PC-9 (cell line): ENCODE results near the gene ARHGDIB. TPM values are rescaled to one million over a fixed set of nuclear protein-coding genes. Genes with fewer than 3 reads are reported as not detected.

ENCODE experiments used
- BruUV-seq: library from RNA; stranded (reverse); fragments of 400-500 nt; replicated peaks from 2 replicates; lab custom pipeline; 2021; lab: Mats Ljungman, UMichigan
- CTCF ChIA-PET: fragments of 300-600 bp; sonication (Branson Sonifier 250); formaldehyde crosslinking; loops from one replicate; lab custom pipeline; 2022; ENCODE audit warnings: antibody characterized with exemption; lab: Charles Lee
- POLR2A ChIA-PET: fragments of 300-600 bp; sonication (Branson Sonifier 250); formaldehyde crosslinking; loops from one replicate; lab custom pipeline; 2022; ENCODE audit warnings: antibody characterized with exemption; ENCODE audit not compliant: unreplicated experiment; lab: Charles Lee
- DNase-seq, 2 experiments: peaks; one replicate each; pipeline versions ENCODE4 v3.0.0 to v3.0.0-alpha.2; 2015 to 2022; ENCODE audit warnings: mixed read lengths in 1 of 2
- H2AFZ ChIP-seq: fragments of 200-600 bp; sonication (generic); 2 replicates; pipeline ENCODE4 v1.8.1; 2017; ENCODE audit warnings: antibody characterized with exemption
- H3F3A ChIP-seq: fragments of 200-600 bp; sonication (generic); 2 replicates; pipeline ENCODE4 v1.8.1; 2017; ENCODE audit warnings: antibody characterized with exemption, mild to moderate bottlenecking, low read depth; ENCODE audit not compliant: insufficient read depth
- H3K27ac ChIP-seq: fragments of 200-600 bp; sonication (generic); 2 replicates; pipeline ENCODE4 v1.6.1; 2016; ENCODE audit warnings: mixed run types
- H3K27me3 ChIP-seq: fragments of 200-600 bp; sonication (generic); 2 replicates; pipeline ENCODE4 v1.6.1; 2016; ENCODE audit warnings: low read depth, mixed run types; ENCODE audit not compliant: insufficient read depth
- H3K36me3 ChIP-seq: fragments of 200-600 bp; sonication (generic); 2 replicates; pipeline ENCODE4 v1.6.1; 2016; ENCODE audit warnings: low read depth, mixed run types
- H3K4me1 ChIP-seq: fragments of 200-600 bp; sonication (generic); replicated peaks from 2 replicates; pipeline ENCODE4 v1.6.1; 2016; ENCODE audit warnings: mixed run types; ENCODE audit not compliant: insufficient read depth
- H3K4me2 ChIP-seq: fragments of 200-600 bp; sonication (generic); 2 replicates; pipeline ENCODE4 v1.6.1; 2017; ENCODE audit warnings: mixed run types
- H3K4me3 ChIP-seq: fragments of 200-600 bp; sonication (generic); 2 replicates; pipeline ENCODE4 v1.6.1; 2016; ENCODE audit warnings: mixed run types
- H3K79me2 ChIP-seq: fragments of 200-600 bp; sonication (generic); 2 replicates; pipeline ENCODE4 v1.6.1; 2017; ENCODE audit warnings: low read depth, mixed run types
- H3K9me2 ChIP-seq: fragments of 200-600 bp; sonication (generic); 2 replicates; pipeline ENCODE4 v1.8.1; 2017; ENCODE audit warnings: mild to moderate bottlenecking; ENCODE audit not compliant: insufficient read depth
- H3K9me3 ChIP-seq: fragments of 200-600 bp; sonication (generic); 2 replicates; pipeline ENCODE4 v1.8.1; 2016; ENCODE audit warnings: low read depth; ENCODE audit not compliant: insufficient read depth
- H4K20me1 ChIP-seq: fragments of 200-600 bp; sonication (generic); 2 replicates; pipeline ENCODE4 v1.8.1; 2017; ENCODE audit not compliant: insufficient read depth
- CTCF ChIP-seq: fragments of 200-600 bp; sonication (generic); conservative IDR thresholded peaks from 2 replicates; pipeline ENCODE4 v1.6.1; 2017; ENCODE audit warnings: mixed run types, antibody characterized with exemption, mild to moderate bottlenecking, moderate library complexity
- EZH2 ChIP-seq: fragments of 200-600 bp; sonication (generic); IDR thresholded peaks from 2 replicates; pipeline ENCODE4 v1.8.0; 2017; ENCODE audit warnings: antibody characterized with exemption, low read depth
- intact Hi-C: fragments of 100-400 bp; cut with micrococcal nuclease; formaldehyde crosslinking; loops from one replicate; pipeline ENCODE4 v1.10.0; 2022; ENCODE audit not compliant: unreplicated experiment
- total RNA-seq: library from RNA; stranded (reverse); gene quantifications from 2 replicates; pipeline ENCODE4 v1.2.3, GENCODE V29; 2021

ARHGDIB gene
- total RNA-seq, 1 experiment from 2014 or later: 470 TPM

GRCh38 chr12:14900521-14901227 lies 60.7 kb downstream of the ARHGDIB start:
- no peaks in the 10 kb centered on the region for H3K36me3 ChIP-seq
- no peaks in the 10 kb centered on the region for H4K20me1 ChIP-seq
- no peaks in the 10 kb centered on the region for H3K4me1 ChIP-seq
- intact Hi-C loops: no loop called here
- no peaks in the 10 kb centered on the region for H3F3A ChIP-seq
- peaks cover 4% of the 10 kb centered on the region; the same call in 1 of the 2 replicates for H3K9me2 ChIP-seq
- H3K9me3 ChIP-seq: no peaks in the 10 kb centered on the region
- H3K27me3 ChIP-seq: no peaks in the 10 kb centered on the region
- H3K4me3 ChIP-seq: no peak overlapping the region
- H3K4me2 ChIP-seq: no peak overlapping the region
- BruUV-seq: no TSS peak
- ChIA-PET CTCF (no interaction called here), POLR2A (no interaction called here)
- no peak overlapping the region; the same call in 1 of the 2 replicates for H2AFZ ChIP-seq
- DNase-seq: no peak
- H3K79me2 ChIP-seq: no peaks in the 10 kb centered on the region
- no peak overlapping the region for H3K27ac ChIP-seq
- TF ChIP-seq EZH2: no peak
- TF ChIP-seq CTCF: no peak

DNA sequence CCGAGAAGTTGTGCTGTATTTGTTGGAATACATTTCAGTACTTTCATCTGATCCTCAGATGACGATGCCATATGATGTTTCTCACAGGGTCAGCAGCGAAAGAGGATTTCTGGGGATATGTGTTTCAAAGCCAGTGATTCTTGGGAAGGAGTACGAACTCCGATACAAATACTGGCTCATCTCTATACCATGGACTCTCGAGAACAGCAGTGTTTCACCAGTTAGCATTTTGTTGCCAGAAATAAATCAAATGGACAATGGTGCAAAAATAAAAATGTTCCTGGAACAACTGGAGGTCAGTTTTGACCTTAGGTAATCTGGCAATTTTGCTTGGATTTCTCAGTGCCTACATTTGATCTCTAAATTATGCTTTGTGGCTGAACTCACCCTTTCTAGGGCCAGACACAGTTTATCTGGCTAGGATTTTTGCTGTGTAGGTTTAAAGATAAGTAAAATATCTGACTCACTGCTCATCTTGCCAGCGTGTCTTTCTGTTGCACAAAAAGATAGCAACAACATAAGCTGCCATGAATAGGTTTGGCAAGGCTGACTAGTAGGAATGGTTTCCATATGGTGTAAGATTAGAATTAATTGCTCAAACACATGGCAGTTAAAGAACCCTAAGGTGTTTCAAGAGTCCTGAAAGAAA lies 64.8 kb downstream of the ARHGDIB start:
- H3K9me2 ChIP-seq: peaks cover 4% of the 10 kb centered on the region; the same call in 1 of the 2 replicates
- no peaks in the 10 kb centered on the region for H3K9me3 ChIP-seq
- H3K4me1 ChIP-seq: no peaks in the 10 kb centered on the region
- no peaks in the 10 kb centered on the region for H3K36me3 ChIP-seq
- BruUV-seq: no TSS peak
- ChIA-PET CTCF (no interaction called here), POLR2A (no interaction called here)
- no peak overlapping the region for H3K4me2 ChIP-seq
- H3K79me2 ChIP-seq: no peaks in the 10 kb centered on the region
- H4K20me1 ChIP-seq: no peaks in the 10 kb centered on the region
- TF ChIP-seq CTCF (no peak), EZH2 (no peak)
- H2AFZ ChIP-seq: no peak overlapping the region
- no peak overlapping the region for H3K4me3 ChIP-seq
- DNase-seq: no peak
- H3F3A ChIP-seq: no peaks in the 10 kb centered on the region
- no peaks in the 10 kb centered on the region for H3K27me3 ChIP-seq
- intact Hi-C loops: no loop called here
- H3K27ac ChIP-seq: no peak overlapping the region

DNA sequence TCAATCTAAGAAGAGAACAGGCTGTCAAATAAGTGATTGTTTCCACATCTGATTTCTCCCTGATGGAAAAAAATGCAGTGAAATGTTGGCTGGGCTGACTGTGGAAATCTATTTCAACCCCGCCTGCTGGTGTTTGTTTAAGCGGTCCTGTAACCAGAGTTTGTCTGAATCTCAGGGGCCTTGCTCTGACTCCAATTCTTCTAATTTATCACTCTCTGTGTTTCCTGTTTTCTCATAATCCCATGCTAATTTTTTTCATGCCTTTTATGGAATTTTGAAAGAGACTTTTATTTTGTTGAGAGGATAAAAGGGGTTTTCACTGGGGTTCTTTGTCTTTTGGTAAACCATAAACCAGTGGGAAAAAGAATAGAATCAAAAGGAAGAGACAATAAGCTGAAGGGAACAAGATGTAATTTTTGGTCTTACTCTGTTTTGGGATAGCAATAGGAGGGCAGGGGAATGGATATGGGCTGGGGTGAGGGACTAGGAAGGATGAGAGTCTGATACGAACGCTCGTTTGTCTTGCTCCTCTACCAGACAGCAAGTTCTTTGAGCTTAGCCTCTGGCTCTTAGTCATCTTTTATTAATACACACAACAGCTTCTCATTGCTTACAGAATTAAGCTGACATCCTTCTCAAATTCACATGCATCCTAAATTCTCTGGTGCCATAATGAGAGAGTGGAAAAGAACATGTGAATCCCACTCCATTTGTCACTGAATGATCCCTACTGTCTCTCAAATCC lies 67.7 kb downstream of the ARHGDIB start:
- CTCF ChIA-PET: no interaction called here
- TF ChIP-seq CTCF: no peak
- no peak for TF ChIP-seq EZH2

More for the DNA sequence above, 67.7 kb downstream of the ARHGDIB start:
- Histone ChIP-seq H3F3A (no peaks in the 10 kb centered on the region), H3K27me3 (no peaks in the 10 kb centered on the region), H3K79me2 (no peaks in the 10 kb centered on the region), H3K36me3 (no peaks in the 10 kb centered on the region), H3K4me3 (no peak overlapping the region), H3K4me1 (no peaks in the 10 kb centered on the region), H3K9me2 (peaks cover 4% of the 10 kb centered on the region; the same call in 1 of the 2 replicates), H4K20me1 (no peaks in the 10 kb centered on the region), H3K9me3 (no peaks in the 10 kb centered on the region; the same call in 1 of the 2 replicates), H2AFZ (no peak overlapping the region), H3K4me2 (no peak overlapping the region), H3K27ac (no peak overlapping the region)
- no TSS peak for BruUV-seq
- no peak for DNase-seq
- intact Hi-C loops: no loop called here
- POLR2A ChIA-PET: interaction anchor here (0.7 kb wide), 2 partner anchors 17 to 84 kb away, joined by 5 to 11 read pairs; no protein-coding TSS in a partner anchor
